ENCODE measurements around the gene HS6ST3.

Gene HS6ST3

DNA sequence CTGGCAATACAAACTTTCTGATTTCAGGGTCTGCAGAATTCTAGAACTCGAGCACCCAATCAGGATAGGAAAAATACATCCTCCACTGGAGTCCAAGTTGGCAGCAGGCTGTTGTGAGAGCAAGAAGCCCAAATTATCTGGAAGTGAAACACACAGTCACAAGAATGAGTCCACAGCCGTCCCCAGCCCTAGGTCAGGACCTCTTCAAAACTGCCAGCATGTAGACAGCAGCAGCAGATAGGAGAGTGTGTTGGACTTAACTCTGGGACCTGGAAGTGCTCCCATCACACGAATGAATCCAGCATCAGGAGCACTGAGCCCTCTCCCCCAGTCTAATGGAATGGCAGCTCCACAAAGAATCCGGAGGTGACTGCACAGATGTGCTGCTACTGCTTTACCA, 483.7 kb downstream of the HS6ST3 start:
- DNase-seq = no peak

DNA sequence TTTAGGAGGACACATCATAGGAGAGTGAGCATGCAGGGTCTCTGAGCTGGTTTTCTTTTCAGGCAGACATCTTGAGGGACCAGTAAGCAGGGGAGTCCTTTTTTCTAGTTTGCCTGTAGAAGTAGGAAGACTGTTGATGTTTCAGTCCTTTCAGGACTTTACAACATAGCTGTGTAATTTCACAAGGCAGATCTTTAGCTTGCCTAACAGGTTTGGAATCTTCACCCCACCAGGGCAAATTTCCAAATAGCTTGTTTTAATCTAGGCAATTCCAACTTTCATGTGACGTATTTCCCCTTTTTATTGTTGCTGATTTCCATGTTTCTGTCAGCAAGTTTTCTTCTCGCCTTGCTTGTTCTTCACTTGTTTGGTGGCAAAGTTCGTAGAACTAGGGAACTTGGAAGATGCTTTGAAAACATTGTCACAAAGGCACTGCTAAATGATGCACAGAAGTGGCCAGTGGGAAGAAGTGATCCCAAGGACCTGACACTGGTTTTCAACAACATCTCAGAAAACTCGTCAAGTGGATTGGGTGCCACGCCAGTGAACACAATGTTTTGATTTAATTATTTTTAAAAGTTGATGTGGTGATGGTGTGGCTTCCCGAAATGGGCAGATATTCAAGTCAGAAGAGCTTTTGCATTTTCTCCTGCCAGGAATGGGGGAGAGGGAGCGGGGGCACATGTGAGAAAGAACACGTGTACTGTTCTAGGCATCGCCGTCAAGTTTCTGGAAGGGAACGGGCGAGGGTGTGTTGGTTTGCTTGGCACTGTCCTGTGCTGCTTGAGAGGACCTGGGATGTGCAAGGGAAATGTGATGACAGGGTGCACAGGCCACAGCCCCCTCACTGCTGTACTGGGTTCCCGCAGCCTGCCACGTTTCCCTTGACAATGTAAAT, 485.8 kb downstream of the HS6ST3 start:
- DNase-seq = no peak

DNA sequence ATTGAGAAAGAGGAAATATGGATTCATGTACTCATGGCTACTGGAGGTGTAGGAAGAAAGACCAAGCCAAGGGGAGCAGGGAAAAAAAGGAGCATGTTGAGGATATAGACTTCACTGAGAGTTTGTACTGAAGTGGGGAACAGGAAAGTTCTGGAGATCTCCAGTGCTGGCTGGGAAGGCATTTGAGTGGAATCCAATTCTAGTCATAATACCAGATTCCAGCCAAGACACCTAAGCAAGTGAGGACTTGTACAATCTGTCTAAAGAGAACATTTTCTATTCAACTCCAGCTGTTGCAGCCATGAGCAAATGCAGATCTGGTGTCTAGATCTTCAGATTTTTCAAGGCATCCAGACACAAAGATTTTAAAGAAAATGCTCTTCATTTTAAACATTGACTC, 491.8 kb downstream of the HS6ST3 start:
- DNase-seq = no peak

DNA sequence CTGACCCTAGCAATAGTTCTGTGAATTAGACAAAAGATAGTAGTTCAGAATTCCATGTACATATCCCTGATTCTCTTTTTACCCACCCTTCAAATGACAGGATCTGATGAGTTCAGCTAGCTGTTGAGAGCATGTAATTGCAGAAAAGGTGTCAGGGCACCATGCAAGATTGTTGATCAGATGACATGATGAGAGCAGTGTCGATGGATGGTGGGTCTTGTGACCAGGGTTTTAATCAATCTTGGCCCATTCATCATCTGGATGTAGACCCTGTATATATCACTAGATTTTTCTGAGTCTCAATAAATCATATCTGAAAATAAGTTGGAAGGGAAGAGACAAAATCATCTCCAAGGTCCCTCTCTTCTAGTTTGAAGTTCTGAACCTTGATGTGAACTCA, 525.3 kb downstream of the HS6ST3 start:
- DNase-seq = no peak

DNA sequence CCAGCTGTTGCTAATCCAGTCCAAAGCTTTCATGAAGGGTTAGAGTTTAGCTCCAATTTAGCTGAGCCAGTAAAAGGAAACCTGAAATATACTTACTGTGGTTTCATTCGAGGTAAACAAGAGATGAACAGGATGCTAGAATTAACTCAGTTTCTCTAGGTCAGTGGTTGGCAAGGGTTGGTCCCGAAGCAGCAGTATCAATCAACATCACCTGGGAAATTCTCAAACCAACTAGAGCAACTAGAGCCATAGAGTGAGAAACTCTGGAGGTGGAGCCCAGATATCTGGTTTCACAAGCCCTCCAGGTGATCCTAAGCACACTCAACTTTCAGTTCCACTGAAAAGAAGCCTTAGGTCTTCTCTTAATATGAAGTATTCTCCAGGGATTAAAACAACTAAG, 527.6 kb downstream of the HS6ST3 start:
- no peak for DNase-seq

DNA sequence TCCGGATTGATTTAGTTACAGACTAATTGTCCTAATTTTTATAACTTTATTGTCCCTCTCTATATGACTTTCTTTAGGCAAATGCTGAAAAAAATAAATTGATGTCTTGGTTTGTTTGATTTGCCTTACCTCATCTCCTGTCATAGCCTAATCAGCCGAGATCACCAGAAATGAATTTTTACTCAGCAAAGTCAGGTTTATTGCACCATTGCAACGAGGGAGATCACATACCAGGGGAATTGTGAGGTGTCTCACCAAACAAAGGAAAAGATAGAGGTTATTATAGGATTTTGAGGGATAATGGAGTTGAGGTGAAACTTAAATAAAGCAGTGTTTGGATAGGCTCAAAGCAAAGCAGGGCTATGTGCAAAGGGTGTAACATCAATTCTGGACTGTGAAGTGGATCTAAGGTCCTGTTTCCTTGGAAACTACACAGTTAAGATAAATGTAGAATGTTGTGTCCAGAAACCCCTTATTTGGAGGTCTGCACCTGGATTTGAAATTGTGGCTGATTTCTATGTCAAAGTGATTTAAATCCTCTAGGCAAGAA, 531.8 kb downstream of the HS6ST3 start:
- no peak for DNase-seq

DNA sequence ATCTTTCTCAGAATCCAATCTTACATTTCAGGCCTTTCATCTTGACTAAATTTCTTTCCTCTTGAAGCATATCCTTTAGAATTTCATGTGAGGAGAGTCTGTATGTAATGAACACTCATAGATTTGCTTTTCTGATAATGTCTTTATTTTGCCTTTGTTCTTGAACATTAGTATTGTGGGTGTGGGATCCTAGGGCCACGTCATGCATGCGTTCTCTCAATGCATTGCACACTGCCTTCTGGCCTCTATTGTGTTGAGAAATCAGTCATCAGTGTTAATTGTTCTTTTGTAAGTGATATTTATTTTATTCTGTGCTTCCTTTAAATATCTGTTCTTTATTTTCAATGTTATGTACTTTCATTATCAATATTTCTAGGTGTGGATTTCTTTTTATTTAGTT, 539.4 kb downstream of the HS6ST3 start:
- DNase-seq = no peak

DNA sequence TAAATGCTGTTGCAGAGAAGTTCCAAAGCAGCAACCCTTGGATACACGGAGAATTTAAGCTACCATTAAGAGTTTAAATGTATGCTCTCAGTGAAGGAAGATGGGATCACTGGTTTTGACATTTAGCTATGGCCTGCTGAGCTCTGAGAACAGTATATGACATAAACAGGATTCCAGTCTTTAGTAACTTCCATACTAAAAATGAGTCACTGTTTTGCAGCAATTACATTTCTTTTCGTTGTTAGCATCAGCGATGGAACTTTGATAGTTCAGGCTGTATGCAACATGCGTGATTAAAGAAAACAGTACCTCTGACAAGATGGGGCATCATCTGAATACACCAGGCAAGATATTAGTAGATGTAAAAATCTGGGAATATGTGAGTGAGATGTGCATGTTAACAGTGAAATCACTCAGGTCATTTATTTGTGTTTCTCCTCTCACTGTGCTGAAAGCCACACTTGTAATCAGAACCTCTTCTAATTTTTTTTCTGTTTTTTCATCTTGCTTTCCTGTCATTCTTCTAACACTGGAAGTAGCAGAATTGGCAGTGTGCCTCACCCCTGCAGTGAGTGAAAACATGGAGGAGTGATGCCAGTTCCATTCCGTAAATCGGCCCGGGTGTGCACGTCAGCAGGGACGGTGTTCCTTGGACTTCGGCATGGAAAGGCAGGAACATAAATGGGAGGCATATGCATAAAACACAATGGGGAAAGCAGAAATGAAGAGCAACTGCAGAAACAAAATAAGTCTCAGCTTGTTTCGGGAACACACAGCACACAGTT, 542.8 kb downstream of the HS6ST3 start:
- DNase-seq = no peak

DNA sequence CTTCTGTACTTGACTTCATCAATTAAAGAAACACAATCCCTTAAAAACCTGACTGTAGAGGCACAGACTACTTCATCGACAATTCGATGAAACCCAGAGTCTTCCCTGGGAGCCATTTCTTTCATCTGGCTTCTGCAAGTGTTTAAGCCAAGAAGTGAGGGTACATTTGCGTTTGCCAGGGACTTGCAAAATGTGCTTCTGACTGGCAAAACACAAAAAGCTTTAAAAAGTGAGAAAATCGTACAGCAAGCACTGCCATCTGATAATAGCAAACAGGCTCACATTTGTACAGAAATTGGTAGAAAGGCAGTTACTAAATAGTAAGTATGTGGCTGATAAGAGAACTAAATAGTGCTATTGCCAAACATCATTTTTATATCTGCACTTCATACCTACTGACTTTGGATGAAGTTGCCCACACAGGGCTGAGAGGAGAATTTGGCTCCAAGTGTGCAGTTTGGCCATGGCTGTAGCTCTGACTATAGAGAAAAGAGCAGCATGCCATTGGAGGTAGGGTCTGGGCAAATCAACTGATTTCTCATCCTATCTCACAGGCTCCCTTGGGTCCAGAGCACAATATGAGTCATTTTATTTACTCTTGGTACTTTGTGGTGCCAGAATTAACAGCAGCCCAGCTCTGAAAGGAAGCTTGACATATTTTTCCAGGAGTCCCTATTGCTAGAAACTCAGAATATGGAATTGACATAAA, 546.2 kb downstream of the HS6ST3 start:
- no peak for DNase-seq

DNA sequence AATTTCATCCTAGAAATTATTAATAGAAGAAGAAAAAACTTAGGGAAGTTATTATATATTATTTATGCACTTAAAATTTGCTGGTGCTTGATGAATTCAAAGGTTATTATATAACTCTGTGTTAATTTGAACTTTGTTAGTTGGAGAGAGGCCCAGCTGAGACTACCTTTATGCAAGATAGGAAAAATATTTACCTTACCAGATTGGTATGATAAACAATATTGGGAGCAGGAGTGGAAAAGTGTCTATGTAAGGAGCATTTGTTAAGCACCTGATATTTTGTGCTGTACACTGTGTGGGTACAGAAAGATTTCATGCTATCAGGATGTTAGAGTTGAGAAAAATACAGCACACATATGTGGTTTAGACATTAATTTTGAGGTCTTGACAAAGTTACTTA, 547.1 kb downstream of the HS6ST3 start:
- DNase-seq = no peak

DNA sequence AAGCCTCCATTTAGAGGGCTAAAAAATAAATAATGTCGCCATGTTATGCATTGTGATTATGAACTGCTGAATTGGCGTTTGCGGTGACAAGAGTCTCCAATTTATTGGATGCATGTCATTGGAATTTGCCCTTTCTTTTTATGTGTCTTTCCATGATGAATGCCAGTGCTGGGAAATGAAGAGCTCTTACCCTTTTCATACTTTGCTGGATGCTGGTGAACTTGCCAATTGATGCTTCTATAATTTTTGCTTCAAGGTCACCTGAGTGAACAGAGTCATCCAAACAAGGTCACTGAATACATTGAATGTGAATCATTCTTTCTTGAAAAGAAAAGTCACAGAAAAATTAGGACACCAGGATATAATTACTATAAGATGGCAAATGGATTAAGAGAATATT, 556.2 kb downstream of the HS6ST3 start:
- DNase-seq = no peak

DNA sequence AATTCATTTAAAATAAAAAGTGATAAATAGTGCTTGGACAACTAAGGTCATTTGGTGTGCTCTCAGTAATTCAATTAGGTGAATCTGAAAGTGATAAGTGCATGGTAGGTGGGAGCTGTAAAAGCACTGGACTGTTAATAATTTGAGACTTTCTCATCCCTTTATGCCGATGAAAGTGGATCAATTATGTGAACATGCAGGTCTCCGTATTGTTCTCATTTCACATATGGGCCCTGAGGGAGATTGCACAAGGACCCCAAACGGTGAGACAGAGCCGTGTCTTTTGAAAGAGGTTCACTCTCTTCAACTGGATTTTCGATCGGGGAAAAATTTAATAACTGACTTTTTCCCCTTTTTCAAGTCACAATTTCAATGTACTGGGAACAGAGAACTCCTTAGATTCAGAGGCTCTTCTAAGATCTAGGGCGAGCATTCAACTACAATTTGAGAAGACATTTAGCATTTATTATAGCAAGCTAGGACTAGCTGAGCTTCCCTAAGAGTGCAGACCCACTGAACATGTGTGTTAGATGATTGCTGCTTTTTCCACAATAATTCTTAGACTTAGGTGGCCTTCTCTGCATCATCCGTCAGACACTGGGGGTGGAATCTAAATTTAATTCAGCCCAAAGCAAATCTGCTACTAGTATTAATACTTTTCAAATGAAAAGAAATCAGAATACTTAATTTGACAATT, 556.8 kb downstream of the HS6ST3 start:
- no peak for DNase-seq

DNA sequence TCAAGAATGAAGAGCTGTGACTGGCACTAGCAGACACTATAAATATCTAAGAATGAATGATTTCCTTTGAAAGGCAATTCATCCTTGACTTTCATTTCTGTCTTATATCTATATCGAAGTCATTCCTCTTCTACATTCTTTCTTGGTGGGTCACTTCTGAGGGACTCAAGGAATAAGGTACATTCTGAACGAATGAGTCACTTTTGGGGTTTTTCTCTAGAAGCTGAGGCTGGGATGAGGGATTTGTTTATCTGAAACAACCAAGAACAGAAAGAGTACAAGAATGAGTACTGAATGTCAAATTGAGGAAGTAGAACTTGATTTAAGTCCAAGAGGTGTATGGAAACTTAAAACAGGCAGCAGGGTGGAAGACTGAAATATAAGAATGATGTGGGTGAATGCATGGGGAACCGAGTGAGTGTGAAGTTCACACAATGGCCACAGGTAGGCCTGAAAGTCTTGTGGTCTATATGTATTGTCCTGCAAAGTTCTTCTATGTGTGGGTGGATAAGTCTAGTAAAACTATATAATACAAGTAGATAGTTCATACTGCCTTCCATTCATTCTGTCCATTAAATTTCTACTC, 560.5 kb downstream of the HS6ST3 start:
- no peak for DNase-seq

DNA sequence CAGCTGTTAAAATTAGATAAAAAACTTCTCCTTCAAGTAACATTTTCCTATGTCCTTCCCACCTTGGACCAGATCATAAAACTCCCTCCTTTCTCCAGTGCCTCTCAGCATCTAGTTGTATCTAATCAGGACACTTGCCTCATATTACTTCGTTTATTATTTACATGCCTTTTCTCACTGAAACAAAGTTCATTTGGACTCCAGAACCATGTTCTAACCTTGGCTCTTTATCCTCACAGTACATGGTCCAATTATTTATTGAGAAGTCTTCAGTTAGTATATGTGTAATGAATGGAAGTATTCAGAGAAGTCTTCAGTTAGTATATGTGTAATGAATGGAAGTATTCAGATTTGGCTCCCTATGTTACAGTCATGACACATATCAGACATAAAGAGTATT, 561.7 kb downstream of the HS6ST3 start:
- no peak for DNase-seq

DNA sequence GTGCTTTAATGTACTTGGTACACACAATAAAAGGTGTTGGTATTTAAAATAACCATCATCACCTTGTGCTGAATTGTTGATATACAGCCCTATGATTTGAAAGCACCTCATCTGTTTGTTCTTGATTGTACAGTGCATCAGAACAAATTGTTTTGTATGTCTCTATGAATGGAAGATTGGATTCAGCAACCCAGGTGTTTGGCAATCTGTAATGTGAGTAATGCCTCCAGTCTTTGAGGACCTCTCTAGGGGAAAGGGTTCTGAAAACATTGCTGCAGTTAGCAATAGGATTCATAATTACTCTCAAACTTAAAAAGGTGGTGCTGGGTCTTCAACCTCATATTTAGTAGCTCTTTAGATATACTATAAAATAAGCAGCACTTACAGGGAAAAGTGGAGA, 562.6 kb downstream of the HS6ST3 start:
- no peak for DNase-seq

DNA sequence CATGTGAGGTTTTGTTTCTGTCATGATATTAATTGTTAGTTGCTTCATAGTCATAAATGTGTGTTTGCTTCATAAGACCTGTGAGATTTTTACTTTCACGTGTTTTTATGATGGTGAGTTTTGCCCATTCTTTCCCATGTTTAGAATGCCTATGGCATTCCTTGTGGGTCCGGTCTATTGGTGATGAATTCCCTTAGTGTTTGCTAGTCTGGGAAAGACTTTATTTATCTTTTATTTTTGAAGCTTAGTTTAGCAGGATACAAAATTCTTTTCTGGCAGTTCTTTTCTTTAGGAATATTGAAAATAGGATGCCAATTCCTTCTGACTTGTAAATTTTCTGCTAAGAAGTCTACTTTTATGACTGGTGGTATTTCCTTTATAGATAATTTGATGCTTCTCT, 571.7 kb downstream of the HS6ST3 start:
- DNase-seq = no peak

DNA sequence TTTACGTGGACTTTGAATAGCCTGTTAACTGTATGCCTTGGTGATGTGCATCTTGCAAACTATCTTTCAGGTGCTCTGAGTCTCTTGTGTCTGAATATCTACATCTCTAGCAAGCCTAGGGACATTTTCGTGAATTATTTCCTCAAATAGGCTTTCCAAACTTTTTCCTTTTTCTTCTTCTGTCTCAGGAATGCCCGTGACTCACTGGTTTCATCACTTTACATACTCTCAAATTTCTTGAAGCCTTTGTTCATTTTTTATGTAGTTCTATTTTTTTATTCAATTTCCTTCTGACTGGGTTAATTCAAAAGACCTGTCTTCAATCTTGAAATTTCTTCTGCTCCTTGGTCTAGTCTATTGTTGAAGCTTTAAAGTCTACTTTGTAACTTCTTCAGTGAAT, 572.1 kb downstream of the HS6ST3 start:
- DNase-seq = no peak

DNA sequence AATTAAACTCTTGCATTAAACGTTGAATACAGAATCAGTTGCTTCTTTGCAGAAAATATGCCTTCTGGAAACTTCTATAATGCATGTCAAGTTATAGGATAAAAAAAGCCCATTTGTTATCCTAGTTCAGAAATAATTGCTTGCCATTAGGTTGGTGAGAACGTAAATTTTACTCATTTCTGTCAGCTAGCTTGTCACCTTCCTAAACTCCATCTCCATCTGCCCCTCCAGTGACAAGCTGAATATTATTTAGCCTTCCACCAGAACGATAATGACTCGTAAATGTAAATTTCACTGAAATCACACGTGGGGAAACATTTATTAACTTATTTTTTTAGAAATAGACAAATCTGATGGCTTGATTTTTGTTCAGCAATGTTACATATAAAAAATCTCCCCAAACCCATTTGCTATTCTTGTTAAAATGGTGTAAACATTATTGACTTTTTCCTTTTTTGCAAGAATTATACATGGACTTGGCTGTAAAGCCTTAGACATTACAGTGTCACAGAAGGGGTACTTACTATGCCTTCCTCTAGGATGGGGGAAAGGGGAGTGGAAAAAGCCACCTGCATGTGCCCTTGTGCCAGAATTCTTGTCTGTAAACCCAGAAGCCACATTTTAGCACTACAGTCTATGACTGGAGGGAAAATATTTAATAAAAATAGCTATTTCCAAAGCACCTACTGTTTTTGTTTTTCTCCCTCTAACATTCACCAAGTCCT, 577.5 kb downstream of the HS6ST3 start:
- DNase-seq = no peak

DNA sequence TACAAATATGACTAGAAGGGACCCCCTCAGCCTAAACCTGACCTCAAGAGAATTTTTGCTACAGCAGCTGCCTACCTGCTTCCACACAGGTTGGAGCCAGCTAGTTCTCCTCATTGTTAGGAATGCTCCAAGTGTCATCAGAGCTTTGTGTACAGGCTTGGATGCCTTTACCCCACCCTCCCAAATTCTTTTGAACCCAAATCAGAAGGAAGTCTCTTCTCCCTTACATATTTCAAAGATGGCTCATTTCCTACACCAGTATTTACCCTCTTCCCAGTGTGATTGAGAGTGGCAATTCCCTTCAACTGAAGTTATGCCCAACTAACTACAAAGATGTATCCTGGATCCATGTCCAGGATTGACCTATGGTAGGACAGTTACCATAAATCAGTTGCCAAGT, 581.2 kb downstream of the HS6ST3 start:
- no peak for DNase-seq

DNA sequence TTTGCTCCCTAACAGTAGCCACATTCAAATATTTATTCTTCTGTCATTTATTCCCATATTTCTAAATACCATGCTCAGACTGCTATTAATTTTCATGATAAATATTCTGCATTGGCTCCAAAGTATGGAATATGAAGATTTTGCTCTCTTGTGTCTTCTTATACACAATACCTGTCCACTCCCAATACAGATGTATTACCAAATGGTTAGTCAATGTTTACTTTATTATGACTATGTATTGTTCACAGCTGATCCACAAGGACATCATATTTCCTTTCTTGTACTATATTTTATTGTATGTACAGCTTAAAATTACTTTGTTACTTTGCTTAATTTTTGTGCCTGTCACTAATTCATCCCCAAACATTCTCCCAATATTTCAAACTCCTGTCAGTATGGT, 582.1 kb downstream of the HS6ST3 start:
- DNase-seq = no peak

DNA sequence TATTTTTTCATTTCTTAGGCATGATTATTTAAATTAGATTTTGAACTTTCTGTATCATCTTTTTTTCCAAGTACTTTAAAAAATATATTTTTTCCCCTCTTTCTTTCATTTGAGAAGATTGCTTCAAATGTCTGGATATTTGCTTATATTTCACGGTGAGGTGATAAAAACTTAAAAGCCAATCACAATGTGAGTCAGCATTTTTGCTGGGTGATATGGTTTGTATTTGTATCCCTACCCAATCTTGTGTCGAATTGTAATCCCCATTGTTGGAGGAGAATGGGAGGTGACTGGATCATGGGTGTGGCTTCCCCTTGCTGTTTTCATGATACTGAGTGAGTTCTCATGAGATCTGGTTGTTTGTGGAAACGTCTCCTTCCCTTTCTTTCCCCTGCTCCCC, 583.9 kb downstream of the HS6ST3 start:
- DNase-seq = peak; percentile 24

DNA sequence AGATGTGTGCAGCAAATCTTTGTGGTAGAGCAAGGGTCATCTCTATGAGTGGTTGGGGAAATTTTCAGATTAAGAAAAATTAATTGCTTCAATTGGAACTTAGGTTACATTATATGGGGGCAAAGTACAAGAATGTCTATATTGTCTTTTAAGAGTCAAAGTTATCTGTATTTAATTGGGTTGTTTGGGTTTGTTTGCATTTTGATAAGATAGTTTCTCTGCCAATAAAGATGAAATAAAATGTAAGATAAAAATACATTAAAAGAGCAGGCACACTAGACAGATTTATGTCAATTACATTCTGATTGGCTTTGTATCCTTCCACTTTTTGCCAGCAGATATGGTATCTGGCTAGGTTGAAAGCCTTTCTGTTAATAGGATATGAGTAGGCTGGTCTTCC, 587.1 kb downstream of the HS6ST3 start:
- no peak for DNase-seq
